ENCODE data around the gene SPECC1.
"Not testable (repeated sequence)": the region's sequence is repeated elsewhere in the genome, so short reads cannot be mapped to it uniquely, and the experiment has no call there.

Gene SPECC1

GRCh38 chr17:20142268-20142667 lies 133.1 kb downstream of the SPECC1 start:
- DNase-seq: no peak

- DNase-seq: no peak
Measured at GRCh38 chr17:20143740-20144139, 134.6 kb downstream of the SPECC1 start.

DNA sequence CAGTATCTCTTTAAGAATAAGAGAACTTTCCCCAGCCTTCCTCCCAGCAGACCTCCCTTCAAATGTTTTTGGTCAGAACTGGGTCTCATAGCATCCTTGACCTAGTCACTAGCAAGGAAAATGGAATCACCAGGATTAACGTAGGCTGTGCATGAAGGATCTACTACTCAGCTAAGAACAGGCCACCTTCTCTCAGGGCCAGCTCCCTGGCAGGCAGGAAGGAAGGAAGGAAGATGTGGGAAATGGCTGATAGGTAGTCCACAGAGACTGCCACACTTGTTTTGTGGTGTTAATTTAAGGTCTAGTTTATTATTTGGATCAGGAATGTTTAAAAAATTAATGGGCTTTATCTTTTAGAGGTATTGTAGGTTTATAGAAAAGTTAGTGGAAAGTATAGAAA lies 136.4 kb downstream of the SPECC1 start:
- no peak for DNase-seq

DNA sequence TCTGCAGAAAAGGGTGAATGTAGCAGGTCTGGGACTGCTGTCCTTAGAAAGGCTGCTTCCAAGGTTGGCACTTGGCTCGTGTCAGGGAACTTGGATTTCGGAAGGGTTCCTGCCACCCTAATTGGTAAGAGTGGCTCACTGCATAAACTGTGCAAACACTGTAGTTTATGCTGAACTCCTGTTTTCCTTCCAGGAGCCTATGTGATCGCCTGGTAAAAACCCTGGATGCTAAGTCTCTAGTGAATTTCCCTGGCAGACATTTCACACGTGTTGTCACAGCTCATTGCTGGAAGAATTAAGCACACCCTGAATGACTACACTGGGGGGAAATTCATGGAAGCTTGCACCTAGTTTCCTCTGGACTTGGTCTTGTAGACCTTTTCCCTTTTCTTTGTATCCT lies 140.1 kb downstream of the SPECC1 start:
- DNase-seq: no peak

DNA sequence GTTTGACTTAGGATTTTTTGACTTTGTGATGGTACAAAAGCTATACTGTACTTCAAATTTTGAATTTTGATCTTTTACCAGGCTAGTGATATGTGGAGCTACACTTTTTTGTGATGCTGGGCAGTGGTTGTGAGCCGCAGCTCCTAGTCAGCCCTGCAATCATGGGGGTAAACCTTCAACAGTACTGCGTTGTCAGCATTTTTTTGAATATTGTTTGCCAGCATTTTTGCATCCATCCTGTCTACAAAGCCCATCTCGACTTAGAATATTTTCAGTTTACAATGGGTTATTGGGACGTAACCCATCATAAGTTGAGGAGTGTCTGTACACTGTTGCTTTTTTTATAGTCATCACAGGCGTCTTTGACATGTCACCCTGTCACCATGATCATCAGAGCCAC lies 142.0 kb downstream of the SPECC1 start:
- DNase-seq: no peak

GRCh38 chr17:20153231-20153630 lies 144.1 kb downstream of the SPECC1 start:
- no peak for DNase-seq

- no peak for DNase-seq
Measured at GRCh38 chr17:20154286-20155000, 145.3 kb downstream of the SPECC1 start.

DNA sequence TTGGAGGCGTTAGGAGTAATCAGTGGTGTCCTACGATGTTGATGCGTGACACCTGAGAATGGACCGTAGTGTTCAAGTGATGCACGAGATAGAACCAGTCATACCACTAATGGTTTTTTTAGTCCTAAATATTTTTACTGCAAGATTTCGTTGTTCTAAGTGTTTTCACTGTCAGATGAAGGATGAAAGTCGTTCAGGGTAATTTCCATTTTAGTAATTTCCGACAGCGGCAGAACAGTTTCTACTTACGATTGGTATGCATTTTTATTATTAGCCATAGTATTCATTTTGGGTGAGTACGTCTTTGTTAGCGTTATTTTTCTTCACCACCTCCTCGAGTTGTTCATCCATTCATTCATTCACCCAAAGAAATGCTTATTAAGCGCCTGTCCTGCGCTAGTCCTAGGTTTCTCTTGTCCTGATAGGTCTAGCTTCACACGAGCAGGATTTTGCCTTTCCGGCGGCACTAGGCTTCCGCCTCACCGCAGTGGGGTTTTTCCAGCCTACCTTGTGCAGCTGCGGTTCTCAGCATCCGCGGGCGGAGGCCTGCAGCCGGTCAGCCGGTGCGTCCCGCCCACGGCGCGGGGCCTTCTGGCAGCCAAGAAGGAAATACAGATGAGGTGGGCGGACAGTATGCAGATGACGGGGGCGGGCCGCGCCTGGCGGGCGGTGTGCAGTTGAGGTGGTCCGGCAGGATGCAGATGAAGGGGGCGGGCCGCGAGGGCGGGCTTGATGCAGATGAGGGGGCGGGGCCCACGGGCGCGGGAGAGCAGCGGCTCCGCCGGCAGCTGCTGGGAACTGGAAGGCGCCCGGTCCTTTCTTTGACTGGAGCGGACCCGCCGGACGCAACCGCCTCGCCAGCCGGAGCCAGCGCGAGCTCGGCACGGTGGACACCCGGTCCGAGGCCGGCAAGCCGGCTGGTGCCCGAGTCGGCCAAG lies 146.4 kb downstream of the SPECC1 start:
- DNase-seq: peak; percentile 85

- no peak for DNase-seq
Measured at GRCh38 chr17:20156196-20157000, 147.2 kb downstream of the SPECC1 start.

- no peak for DNase-seq
Measured at GRCh38 chr17:20157001-20157310, 147.8 kb downstream of the SPECC1 start.

- DNase-seq: no peak
Measured at GRCh38 chr17:20158580-20158979, 149.4 kb downstream of the SPECC1 start.

DNA sequence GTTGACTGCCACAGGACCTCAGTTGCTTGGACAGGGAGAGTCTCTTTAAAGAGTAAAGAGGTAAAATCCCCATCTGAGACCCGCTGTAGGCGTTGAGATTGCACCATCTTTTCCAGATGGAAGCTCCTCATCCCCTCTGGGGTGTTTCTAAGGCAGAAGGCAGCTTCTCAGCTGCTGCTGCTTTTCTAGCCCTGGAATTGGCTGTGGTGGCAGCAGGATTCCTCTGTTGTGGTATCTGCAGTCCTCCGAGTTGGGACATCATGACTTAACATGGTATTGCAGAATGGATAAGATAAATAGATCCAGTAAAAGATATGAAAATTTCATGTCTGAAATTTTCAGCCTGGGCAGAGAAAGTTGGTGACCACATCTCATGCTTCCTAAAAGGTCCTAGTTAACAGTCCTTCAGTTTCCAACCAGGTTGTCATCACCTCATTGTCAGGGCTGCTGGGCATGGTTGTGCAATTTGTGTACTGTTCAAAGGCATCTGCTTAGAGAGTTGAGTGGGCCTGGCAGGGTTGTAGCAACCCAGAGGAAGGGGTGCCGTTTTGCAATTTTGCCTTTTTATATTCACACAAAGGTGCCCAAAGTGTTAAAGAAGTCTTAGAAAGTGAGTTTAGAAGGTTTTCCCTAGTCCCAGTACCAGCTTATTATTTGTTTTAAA lies 150.4 kb downstream of the SPECC1 start:
- DNase-seq: no peak

DNA sequence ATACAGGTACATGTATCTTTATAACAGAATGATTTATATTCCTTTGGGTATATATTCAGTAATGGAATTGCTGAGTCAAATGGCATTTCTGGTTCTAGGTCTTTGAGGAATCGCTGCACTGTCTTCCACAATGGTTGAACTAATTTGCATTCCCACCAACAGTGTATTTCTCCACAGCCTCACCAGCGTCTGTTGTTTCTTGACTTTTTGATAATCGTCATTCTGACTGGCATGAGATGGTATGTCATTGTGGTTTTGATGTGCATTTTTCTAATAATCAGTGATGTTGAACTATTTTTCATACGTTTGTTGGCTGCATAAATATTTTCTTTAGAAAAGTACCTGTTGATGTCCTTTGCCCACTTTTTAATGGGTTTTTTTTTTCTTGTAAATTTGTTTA lies 156.4 kb downstream of the SPECC1 start:
- not testable (repeated sequence) for DNase-seq

DNA sequence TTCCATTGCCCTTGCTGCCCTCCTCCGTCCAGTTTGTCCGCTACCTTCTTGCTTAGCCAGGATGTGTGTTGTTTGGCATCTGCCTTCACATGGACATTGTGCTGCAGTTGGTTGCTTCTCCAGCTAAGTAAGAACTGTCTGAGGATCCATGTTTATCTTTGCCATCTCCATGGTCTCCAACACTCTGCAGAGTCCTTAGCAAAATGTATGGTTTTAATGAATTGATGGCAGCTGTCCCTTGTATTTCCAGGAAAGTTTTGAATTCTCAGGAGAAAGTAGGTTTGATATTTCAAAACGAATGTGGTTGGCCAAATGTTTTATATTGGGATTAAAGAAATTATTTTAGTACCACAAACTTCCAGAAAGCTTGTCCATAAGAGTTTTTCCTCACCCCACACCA lies 160.9 kb downstream of the SPECC1 start:
- DNase-seq: no peak

- no peak for DNase-seq
Measured at GRCh38 chr17:20171741-20172365, 162.7 kb downstream of the SPECC1 start.

- no peak for DNase-seq
Measured at GRCh38 chr17:20172376-20172775, 163.2 kb downstream of the SPECC1 start.

DNA sequence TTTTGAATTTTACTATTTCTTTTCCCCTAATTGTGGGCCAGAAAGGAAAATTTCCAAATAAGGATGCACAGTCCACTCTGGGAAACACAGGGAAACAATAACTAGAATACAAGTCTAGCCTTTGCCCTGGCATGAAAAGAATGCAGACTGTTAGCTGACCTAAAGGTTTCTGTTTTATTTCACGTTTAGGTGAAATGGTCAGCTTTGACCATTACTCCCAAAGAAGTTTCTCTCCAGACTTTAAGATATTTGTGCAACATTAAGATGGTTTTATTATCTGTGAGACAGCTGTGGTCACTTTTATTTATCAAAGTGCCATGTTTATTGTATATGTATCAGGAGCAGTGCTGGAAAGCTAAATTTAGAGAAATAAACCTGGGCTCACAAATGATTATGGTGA lies 163.9 kb downstream of the SPECC1 start:
- no peak for DNase-seq

GRCh38 chr17:20174588-20175265 lies 165.6 kb downstream of the SPECC1 start:
- no peak for DNase-seq

- DNase-seq: no peak
Measured at GRCh38 chr17:20179041-20179440, 169.9 kb downstream of the SPECC1 start.

DNA sequence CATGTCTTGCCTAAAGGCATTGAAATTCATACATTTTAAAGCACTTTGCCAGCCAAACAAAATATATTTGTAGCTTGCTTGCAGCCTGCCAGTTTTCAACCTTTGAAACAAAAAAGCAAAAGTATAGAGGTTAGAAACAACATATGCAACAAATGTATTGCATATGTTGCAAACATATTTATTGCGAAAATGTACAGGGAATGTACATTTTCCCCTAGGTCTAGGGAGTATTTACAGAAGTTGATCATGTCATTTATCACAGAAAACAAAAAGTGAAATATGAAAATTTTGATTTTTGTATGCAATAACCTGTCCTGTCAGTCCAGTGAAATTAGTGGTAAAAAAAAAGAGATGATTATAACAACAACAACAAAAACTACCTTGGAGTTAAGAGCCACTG lies 171.5 kb downstream of the SPECC1 start:
- no peak for DNase-seq

DNA sequence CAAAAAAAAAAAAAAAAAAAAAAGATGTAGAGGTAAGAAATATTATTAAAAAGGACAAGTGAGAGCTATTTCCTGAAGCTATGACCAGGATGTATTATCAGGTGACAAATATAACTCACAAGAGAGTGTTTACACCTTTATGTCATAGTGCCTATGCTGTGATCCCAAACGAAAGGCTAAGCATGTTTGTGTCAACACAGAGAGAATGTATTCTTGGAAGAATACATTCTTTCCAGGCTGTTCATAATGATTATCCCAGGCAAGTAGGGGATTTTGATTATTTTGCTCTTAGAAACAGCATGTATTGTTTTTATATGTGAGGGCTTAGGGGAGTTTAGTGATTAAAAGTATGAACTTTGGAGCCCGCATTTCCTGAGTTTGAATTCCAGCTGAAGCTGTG lies 175.0 kb downstream of the SPECC1 start:
- DNase-seq: no peak

All from NCI-H1092 (cell line).